ENCODE results near the gene NKTR. TPM values are rescaled to one million over a fixed set of nuclear protein-coding genes. Genes with fewer than 3 reads are reported as not detected.

Gene NKTR
- total and polyA plus RNA-seq, 9 of the 15 experiments (the other 6 are each of a cell fraction or from before 2014, with no cell fraction given) = 19.7 to 123 (median 92.6) TPM

GRCh38 chr3:42572278-42572677, 28.2 kb upstream of the NKTR start:
- no peaks in the 10 kb centered on the region for H3K9me1 ChIP-seq (ENCODE audit: control insufficient read depth, insufficient read depth, low read length)
- POLR2A ChIA-PET = interaction anchor here (0.5 to 2.0 kb wide), 4 partner anchors 9 to 1029 kb away, joined by 3 to 9 read pairs (median 4); partner anchors contain the start of gene SEC22C
- CTCF ChIA-PET (ENCODE audit: low intra/inter-chr PET ratio) = interaction anchor here (1.0 to 2.2 kb wide), 3 partner anchors 63 to 183 kb away, joined by 3 to 13 read pairs (median 6); no protein-coding TSS in a partner anchor
- H2AFZ ChIP-seq (ENCODE audit: low read depth, low read length) = no peak overlapping the region
- no peak overlapping the region for H3K9ac ChIP-seq (ENCODE audit: insufficient read depth in 1 of 2, low read depth in 2 of 2, low read length in 2 of 2)
- H3K27me3 ChIP-seq (ENCODE audit: control insufficient read depth in 2 of 2, insufficient read depth in 2 of 2, low read length in 2 of 2) = no peaks in the 10 kb centered on the region
- no peak overlapping the region for H3K4me3 ChIP-seq
- FAIRE-seq (peak; percentile 92), ATAC-seq (peak; percentile 99), DNase-seq (ENCODE audit: extremely low read depth in 1 of 4, low spot score in 3 of 4) (peak; percentile 37 to 75 (median 60))
- WGBS (ENCODE audit: insufficient coverage, low coverage, missing lambda C conversion rate) = 18% methylated on average over 3 of the region's 3 CpGs
- H3K79me2 ChIP-seq (ENCODE audit: control insufficient read depth, insufficient read depth, low read length) = peaks cover 49% of the 10 kb centered on the region
- peaks cover 26% of the 10 kb centered on the region; the same call in 2 of the 3 replicates for H3K36me3 ChIP-seq (ENCODE audit: control insufficient read depth, insufficient read depth, low read length)
- BruUV-seq (replicated peaks) = no TSS peak
- in situ Hi-C loops (cut with MboI) = loop anchor here (10.0 kb wide), 1 partner anchor 173 kb away; no protein-coding TSS in a partner anchor
- no peaks in the 10 kb centered on the region for H3K9me3 ChIP-seq (replicated peaks; ENCODE audit: control insufficient read depth, insufficient read depth, low read depth, low read length)
- H4K20me1 ChIP-seq (replicated peaks; ENCODE audit: control insufficient read depth, insufficient read depth, low read length) = no peaks in the 10 kb centered on the region
- no peaks in the 10 kb centered on the region; a peak in 1 of 5 replicates for H3K4me1 ChIP-seq (replicated peaks in 1 of 2; ENCODE audit: control insufficient read depth in 2 of 2, insufficient read depth in 2 of 2, low read length in 2 of 2)
- no peak overlapping the region for H3K4me2 ChIP-seq (ENCODE audit: insufficient read depth, low read length)
- no peak overlapping the region for H3K27ac ChIP-seq (ENCODE audit: extremely low read depth, low read depth, low read length)
- intact Hi-C loops (cut with micrococcal nuclease) = loop anchor here (2.0 to 10.0 kb wide), 4 partner anchors 63 to 313 kb away; no protein-coding TSS in a partner anchor
- TF ChIP-seq ZNF707 (CRISPR knock-in tag; conservative IDR thresholded peaks at IDR 0.05) (no peak), VEZF1 (CRISPR knock-in tag; IDR thresholded peaks at IDR 0.05) (peak; percentile 50), SMARCC2 (IDR thresholded peaks at IDR 0.05; ENCODE audit: low read depth) (no peak), GTF3C2 (IDR thresholded peaks at IDR 0.05; ENCODE audit: borderline replicate concordance, extremely low read depth, insufficient read length) (no peak), SMC3 (conservative IDR thresholded peaks at IDR 0.05; ENCODE audit: insufficient read depth, low read depth, low read length) (peak; percentile 61), ZNF398 (CRISPR knock-in tag; IDR thresholded peaks at IDR 0.05) (no peak), JUND (IDR thresholded peaks at IDR 0.05; ENCODE audit: borderline replicate concordance, low read depth, low read length) (peak; percentile 16; the same call in 1 of the 2 replicates), JUND (tag; IDR thresholded peaks at IDR 0.05; ENCODE audit: borderline replicate concordance, low read depth, low read length) (no peak), HNRNPK (IDR thresholded peaks at IDR 0.05; ENCODE audit: low read depth, low read length, poor library complexity, severe bottlenecking) (no peak), RCOR1 (IDR thresholded peaks at IDR 0.05; ENCODE audit: borderline replicate concordance in 1 of 2, low read depth in 2 of 2, low read length in 2 of 2) (peak in 1 of 2 experiments; percentile 61; a peak in 1 of 4 replicates)

All from K562 (cell line).